ENCODE results near the gene HSD17B11.

HSD17B11 gene

GRCh38 chr4:87382116-87382515, 8.9 kb downstream of the HSD17B11 start:
- Histone ChIP-seq H3K4me1 (ENCODE audit: insufficient read depth, low read length, poor library complexity, severe bottlenecking) (peaks cover 5% of the 10 kb centered on the region), H3K9me3 (ENCODE audit: insufficient read depth, low read depth, low read length) (0 out of 2 replicates have a peak, but pooled peaks cover 4% of the 10 kb centered on the region), H3K9me2 (replicated peaks; ENCODE audit: low read depth, low read length) (no peaks in the 10 kb centered on the region), H3F3A (ENCODE audit: low read depth) (no peaks in the 10 kb centered on the region), H3K9ac (ENCODE audit: low read depth, low read length, poor library complexity, severe bottlenecking) (no peak overlapping the region), H3K4me3 (ENCODE audit: low read length, poor library complexity, severe bottlenecking) (no peak overlapping the region), H2AFZ (ENCODE audit: low read length) (no peak overlapping the region), H3K4me2 (ENCODE audit: low read depth, low read length, poor library complexity, severe bottlenecking) (no peak overlapping the region), H3K79me2 (ENCODE audit: insufficient read depth, low read length) (peaks cover 16% of the 10 kb centered on the region), H3K36me3 (ENCODE audit: insufficient read depth, low read length) (0 out of 2 replicates have a peak, but pooled peaks cover 10% of the 10 kb centered on the region), H3K27me3 (ENCODE audit: insufficient read depth, low read length, poor library complexity, severe bottlenecking) (no peaks in the 10 kb centered on the region), H4K20me1 (ENCODE audit: insufficient read depth, low read length, poor library complexity, severe bottlenecking) (no peaks in the 10 kb centered on the region)
- TF ChIP-seq CTCF (conservative IDR thresholded peaks at IDR 0.05; ENCODE audit: low read length) (no peak), EZH2phosphoT487 (IDR thresholded peaks at IDR 0.05; ENCODE audit: borderline replicate concordance) (no peak)

- Histone ChIP-seq H3K4me1 (ENCODE audit: insufficient read depth, low read length, poor library complexity, severe bottlenecking) (no peaks in the 10 kb centered on the region), H3K9me3 (ENCODE audit: insufficient read depth, low read depth, low read length) (no peaks in the 10 kb centered on the region), H3K9ac (ENCODE audit: low read depth, low read length, poor library complexity, severe bottlenecking) (no peak overlapping the region), H3K36me3 (ENCODE audit: insufficient read depth, low read length) (peaks cover 20% of the 10 kb centered on the region; the same call in 1 of the 2 replicates), H4K20me1 (ENCODE audit: insufficient read depth, low read length, poor library complexity, severe bottlenecking) (no peaks in the 10 kb centered on the region), H3K27me3 (ENCODE audit: insufficient read depth, low read length, poor library complexity, severe bottlenecking) (no peaks in the 10 kb centered on the region), H3K79me2 (ENCODE audit: insufficient read depth, low read length) (no peaks in the 10 kb centered on the region), H3K4me3 (ENCODE audit: low read length, poor library complexity, severe bottlenecking) (no peak overlapping the region), H3K9me2 (replicated peaks; ENCODE audit: low read depth, low read length) (no peaks in the 10 kb centered on the region), H2AFZ (ENCODE audit: low read length) (no peak overlapping the region), H3K4me2 (ENCODE audit: low read depth, low read length, poor library complexity, severe bottlenecking) (no peak overlapping the region), H3F3A (ENCODE audit: low read depth) (no peaks in the 10 kb centered on the region)
- TF ChIP-seq CTCF (conservative IDR thresholded peaks at IDR 0.05; ENCODE audit: low read length) = no peak
- TF ChIP-seq EZH2phosphoT487 (IDR thresholded peaks at IDR 0.05; ENCODE audit: borderline replicate concordance) = no peak
Measured at GRCh38 chr4:87377816-87378215, 13.2 kb downstream of the HSD17B11 start.

GRCh38 chr4:87375719-87376291, 15.2 kb downstream of the HSD17B11 start:
- Histone ChIP-seq H3K4me2 (ENCODE audit: low read depth, low read length, poor library complexity, severe bottlenecking) (no peak overlapping the region), H2AFZ (ENCODE audit: low read length) (no peak overlapping the region), H4K20me1 (ENCODE audit: insufficient read depth, low read length, poor library complexity, severe bottlenecking) (no peaks in the 10 kb centered on the region), H3F3A (ENCODE audit: low read depth) (no peaks in the 10 kb centered on the region), H3K36me3 (ENCODE audit: insufficient read depth, low read length) (peaks cover 24% of the 10 kb centered on the region; the same call in 1 of the 2 replicates), H3K9ac (ENCODE audit: low read depth, low read length, poor library complexity, severe bottlenecking) (no peak overlapping the region), H3K4me1 (ENCODE audit: insufficient read depth, low read length, poor library complexity, severe bottlenecking) (no peaks in the 10 kb centered on the region), H3K9me2 (replicated peaks; ENCODE audit: low read depth, low read length) (no peaks in the 10 kb centered on the region), H3K79me2 (ENCODE audit: insufficient read depth, low read length) (no peaks in the 10 kb centered on the region), H3K4me3 (ENCODE audit: low read length, poor library complexity, severe bottlenecking) (no peak overlapping the region), H3K9me3 (ENCODE audit: insufficient read depth, low read depth, low read length) (no peaks in the 10 kb centered on the region), H3K27me3 (ENCODE audit: insufficient read depth, low read length, poor library complexity, severe bottlenecking) (no peaks in the 10 kb centered on the region)
- TF ChIP-seq CTCF (conservative IDR thresholded peaks at IDR 0.05; ENCODE audit: low read length) (peak; percentile 79), EZH2phosphoT487 (IDR thresholded peaks at IDR 0.05; ENCODE audit: borderline replicate concordance) (no peak)

Measured in Loucy (cell line).